ENCODE results near the gene NEK1. TPM values are rescaled to one million over a fixed set of nuclear protein-coding genes. Genes with fewer than 3 reads are reported as not detected.

NEK1 gene
- total RNA-seq, 2 experiments from 2014 or later: 7.4 to 26.2 TPM

DNA sequence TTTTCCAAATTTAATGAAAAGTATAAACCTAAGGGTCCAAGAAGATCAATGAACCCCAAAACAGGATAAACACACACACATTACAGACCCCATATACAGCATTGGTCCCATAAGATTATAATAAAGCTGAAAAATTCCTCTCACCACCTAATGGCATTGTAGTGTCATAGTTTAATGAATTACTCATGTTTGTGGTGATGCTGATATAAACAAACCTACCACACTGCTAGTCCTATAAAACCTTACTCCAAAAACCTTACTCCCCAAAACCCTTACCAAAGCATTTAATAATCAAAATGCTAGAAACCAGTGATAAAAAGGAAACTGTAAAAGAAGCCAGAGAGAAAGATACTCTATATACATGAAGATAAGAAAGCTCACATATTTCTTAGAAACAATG is 193.5 kb downstream of the NEK1 start:
- no peak overlapping the region for H3K4me3 ChIP-seq (ENCODE audit: low read depth, low read length, poor library complexity, severe bottlenecking)
- CTCF ChIA-PET (ENCODE audit: unreplicated experiment): no interaction called here
- H3K4me1 ChIP-seq (ENCODE audit: insufficient read depth, low read length, poor library complexity, severe bottlenecking): no peaks in the 10 kb centered on the region
- no peaks in the 10 kb centered on the region for H3K9me2 ChIP-seq (ENCODE audit: insufficient read depth, low read length)
- POLR2A ChIA-PET: no interaction called here
- 0 out of 2 replicates have a peak, but pooled peaks cover 2% of the 10 kb centered on the region for H3K36me3 ChIP-seq (ENCODE audit: insufficient read depth, low read length)
- no peaks in the 10 kb centered on the region for H3K79me2 ChIP-seq (ENCODE audit: insufficient read depth, low read depth, low read length)
- no peak overlapping the region for H2AFZ ChIP-seq (ENCODE audit: low read length)
- no peaks in the 10 kb centered on the region for H4K20me1 ChIP-seq (ENCODE audit: insufficient read depth, low read length)
- no peak overlapping the region for H3K4me2 ChIP-seq (ENCODE audit: low read length)
- no peak overlapping the region for H3K27ac ChIP-seq (ENCODE audit: low read depth, low read length, poor library complexity, severe bottlenecking)
- H3K9me3 ChIP-seq (ENCODE audit: low read length): no peaks in the 10 kb centered on the region
- TF ChIP-seq, protein P1, sequence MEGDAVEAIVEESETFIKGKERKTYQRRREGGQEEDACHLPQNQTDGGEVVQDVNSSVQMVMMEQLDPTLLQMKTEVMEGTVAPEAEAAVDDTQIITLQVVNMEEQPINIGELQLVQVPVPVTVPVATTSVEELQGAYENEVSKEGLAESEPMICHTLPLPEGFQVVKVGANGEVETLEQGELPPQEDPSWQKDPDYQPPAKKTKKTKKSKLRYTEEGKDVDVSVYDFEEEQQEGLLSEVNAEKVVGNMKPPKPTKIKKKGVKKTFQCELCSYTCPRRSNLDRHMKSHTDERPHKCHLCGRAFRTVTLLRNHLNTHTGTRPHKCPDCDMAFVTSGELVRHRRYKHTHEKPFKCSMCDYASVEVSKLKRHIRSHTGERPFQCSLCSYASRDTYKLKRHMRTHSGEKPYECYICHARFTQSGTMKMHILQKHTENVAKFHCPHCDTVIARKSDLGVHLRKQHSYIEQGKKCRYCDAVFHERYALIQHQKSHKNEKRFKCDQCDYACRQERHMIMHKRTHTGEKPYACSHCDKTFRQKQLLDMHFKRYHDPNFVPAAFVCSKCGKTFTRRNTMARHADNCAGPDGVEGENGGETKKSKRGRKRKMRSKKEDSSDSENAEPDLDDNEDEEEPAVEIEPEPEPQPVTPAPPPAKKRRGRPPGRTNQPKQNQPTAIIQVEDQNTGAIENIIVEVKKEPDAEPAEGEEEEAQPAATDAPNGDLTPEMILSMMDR (conservative IDR thresholded peaks at IDR 0.05; ENCODE audit: low read length): no peak
- TF ChIP-seq EZH2phosphoT487 (IDR thresholded peaks at IDR 0.05; ENCODE audit: borderline replicate concordance, low read depth, low read length): no peak
- intact Hi-C loops (cut with micrococcal nuclease; ENCODE audit: unreplicated experiment): no loop called here
- BruUV-seq (replicated peaks): no TSS peak
- no peak for DNase-seq (ENCODE audit: low spot score)

DNA sequence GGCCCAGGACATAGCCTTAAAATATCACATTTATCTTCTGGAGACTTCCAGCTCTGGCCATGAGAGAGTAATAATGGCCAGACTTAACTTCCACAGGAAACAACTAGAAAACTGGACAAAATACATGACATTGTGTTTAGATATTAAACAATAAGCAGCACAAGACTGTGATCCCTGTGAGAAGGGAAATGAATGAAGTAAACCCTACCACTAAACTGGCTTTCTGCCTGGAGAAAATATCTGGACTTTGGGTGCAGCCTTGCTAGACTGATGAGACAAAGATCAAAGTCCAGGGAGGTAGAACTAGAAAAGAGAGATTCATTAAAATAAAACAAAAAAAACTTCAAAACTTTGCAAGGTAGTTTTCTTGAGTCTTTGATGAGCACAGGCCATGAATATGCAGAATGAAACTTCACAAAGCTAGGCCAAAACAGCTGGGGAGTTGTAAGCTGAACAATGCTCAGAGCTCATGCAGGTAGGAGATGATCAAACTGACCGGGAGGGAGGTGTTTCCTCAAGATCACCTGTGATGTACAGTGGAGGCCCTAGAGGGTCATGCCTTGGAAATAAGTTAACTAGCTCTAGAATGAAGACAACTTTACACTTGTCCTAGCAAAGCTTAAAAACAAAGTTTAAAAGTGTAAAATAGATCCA is 194.6 kb downstream of the NEK1 start:
- TF ChIP-seq EZH2phosphoT487 (IDR thresholded peaks at IDR 0.05; ENCODE audit: borderline replicate concordance, low read depth, low read length): no peak
- TF ChIP-seq, protein P1 (conservative IDR thresholded peaks at IDR 0.05; ENCODE audit: low read length): no peak
- intact Hi-C loops (cut with micrococcal nuclease; ENCODE audit: unreplicated experiment): no loop called here

DNA sequence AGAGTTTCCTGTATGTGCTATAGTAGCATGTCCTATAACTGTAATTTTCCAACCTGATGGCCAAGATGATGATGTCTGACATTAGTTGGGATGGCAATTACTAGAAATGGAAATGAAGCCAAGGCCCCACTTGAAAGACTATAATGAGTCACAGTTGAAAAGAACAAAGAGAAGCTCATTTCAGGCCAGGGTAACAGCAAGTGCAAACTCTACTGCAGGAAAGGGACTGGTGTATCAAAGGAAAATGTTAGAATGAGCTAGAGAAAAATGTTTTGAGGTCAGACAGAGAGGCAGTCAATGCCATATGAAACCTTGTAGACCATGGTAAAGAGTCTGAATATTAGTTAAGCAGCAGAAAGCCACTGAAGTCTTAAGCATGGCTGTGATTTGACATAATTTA is 195.4 kb downstream of the NEK1 start:
- Histone ChIP-seq H3K4me3 (ENCODE audit: low read depth, low read length, poor library complexity, severe bottlenecking) (no peak overlapping the region), H4K20me1 (ENCODE audit: insufficient read depth, low read length) (no peaks in the 10 kb centered on the region), H3K4me1 (ENCODE audit: insufficient read depth, low read length, poor library complexity, severe bottlenecking) (no peaks in the 10 kb centered on the region), H3K79me2 (ENCODE audit: insufficient read depth, low read depth, low read length) (no peaks in the 10 kb centered on the region), H3K27ac (ENCODE audit: low read depth, low read length, poor library complexity, severe bottlenecking) (no peak overlapping the region), H3K36me3 (ENCODE audit: insufficient read depth, low read length) (no peaks in the 10 kb centered on the region), H3K9me2 (ENCODE audit: insufficient read depth, low read length) (no peaks in the 10 kb centered on the region), H3K4me2 (ENCODE audit: low read length) (no peak overlapping the region), H3K9me3 (ENCODE audit: low read length) (no peaks in the 10 kb centered on the region), H2AFZ (ENCODE audit: low read length) (no peak overlapping the region)
- intact Hi-C loops (cut with micrococcal nuclease; ENCODE audit: unreplicated experiment): no loop called here
- ChIA-PET CTCF (ENCODE audit: unreplicated experiment) (no interaction called here), POLR2A (interaction anchor here (0.6 kb wide), 1 partner anchor 407 kb away, joined by 7 read pairs; the partner anchor contains the start of gene CBR4)
- DNase-seq (ENCODE audit: low spot score): no peak
- TF ChIP-seq, protein P1 (conservative IDR thresholded peaks at IDR 0.05; ENCODE audit: low read length): no peak
- no peak for TF ChIP-seq EZH2phosphoT487 (IDR thresholded peaks at IDR 0.05; ENCODE audit: borderline replicate concordance, low read depth, low read length)
- no TSS peak for BruUV-seq (replicated peaks)

More for the DNA sequence above, 194.6 kb downstream of the NEK1 start:
- no peak overlapping the region for H2AFZ ChIP-seq (ENCODE audit: low read length)
- no TSS peak for BruUV-seq (replicated peaks)
- no peaks in the 10 kb centered on the region for H4K20me1 ChIP-seq (ENCODE audit: insufficient read depth, low read length)
- H3K27ac ChIP-seq (ENCODE audit: low read depth, low read length, poor library complexity, severe bottlenecking): no peak overlapping the region
- H3K4me3 ChIP-seq (ENCODE audit: low read depth, low read length, poor library complexity, severe bottlenecking): no peak overlapping the region
- no peaks in the 10 kb centered on the region for H3K79me2 ChIP-seq (ENCODE audit: insufficient read depth, low read depth, low read length)
- DNase-seq (ENCODE audit: low spot score): no peak
- H3K4me1 ChIP-seq (ENCODE audit: insufficient read depth, low read length, poor library complexity, severe bottlenecking): no peaks in the 10 kb centered on the region
- no peaks in the 10 kb centered on the region for H3K9me2 ChIP-seq (ENCODE audit: insufficient read depth, low read length)
- CTCF ChIA-PET (ENCODE audit: unreplicated experiment): no interaction called here
- no peak overlapping the region for H3K4me2 ChIP-seq (ENCODE audit: low read length)
- no peaks in the 10 kb centered on the region for H3K9me3 ChIP-seq (ENCODE audit: low read length)
- no peaks in the 10 kb centered on the region for H3K36me3 ChIP-seq (ENCODE audit: insufficient read depth, low read length)
- POLR2A ChIA-PET: interaction anchor here (0.6 kb wide), 1 partner anchor 408 kb away, joined by 7 read pairs; the partner anchor contains the start of gene CBR4
